HL-60/S4 (cell line): ENCODE data around the gene TMEM63B.
"Not testable (repeated sequence)": the region's sequence is repeated elsewhere in the genome, so short reads cannot be mapped to it uniquely, and the experiment has no call there.

Experiments
- in situ Hi-C: fragments of 300-500 bp; cut with MboI; formaldehyde crosslinking; loops from 2 replicates; pipeline ENCODE4 v1.14.3; 2022; ENCODE audit warnings: low sequenced_read_pairs

TMEM63B gene

DNA sequence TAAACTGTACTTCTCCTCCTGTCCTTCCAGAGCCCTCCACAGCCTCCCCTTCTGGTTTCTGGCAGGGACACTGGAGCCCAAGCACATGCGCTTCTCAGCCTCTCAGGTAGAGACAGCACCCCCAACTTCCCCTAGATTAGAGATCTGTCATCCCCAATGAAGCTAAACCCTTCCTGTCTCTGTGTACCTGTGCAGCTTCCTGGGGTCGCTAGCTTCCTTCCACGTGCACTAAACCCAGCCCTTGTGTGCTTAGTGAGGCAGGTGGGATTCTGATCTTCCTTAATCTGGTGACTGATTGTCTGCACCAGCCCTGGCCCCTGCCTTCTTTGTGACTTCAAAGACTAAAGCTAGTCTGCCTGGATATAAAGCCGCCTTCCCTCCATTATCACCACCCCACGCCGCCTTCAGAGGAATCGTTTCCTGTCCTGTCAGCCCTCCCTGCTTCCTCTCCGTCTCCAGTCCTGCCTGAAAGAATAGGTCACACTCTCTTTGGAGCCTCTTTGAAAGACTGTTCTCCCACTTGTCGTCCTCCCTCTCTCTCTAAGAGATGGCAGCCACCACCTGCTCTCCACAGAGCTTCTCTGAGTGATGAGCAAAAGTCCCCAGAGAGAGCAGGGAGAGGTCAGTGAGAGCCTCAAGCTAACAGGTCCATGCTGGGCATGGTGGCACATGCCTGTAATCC lies 58.7 kb downstream of the TMEM63B start:
- in situ Hi-C loops: no loop called here

DNA sequence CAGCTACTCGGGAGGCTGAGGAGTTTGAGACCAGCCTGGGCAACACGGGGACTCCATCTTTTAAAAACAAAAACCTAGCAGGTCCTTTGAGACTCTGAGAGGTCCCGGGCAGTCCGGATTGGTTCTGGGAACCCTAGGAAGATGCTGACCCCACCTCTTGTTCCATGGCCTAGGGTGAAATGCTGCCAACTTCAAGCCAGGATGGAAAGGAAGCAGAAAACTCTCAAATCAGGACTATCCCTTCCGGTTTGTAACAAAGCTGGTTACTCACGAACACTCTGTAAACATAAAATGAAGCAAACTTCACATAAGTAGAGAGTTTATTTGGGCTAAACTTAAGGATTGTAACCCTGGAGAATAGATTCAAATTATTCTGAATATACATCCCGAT lies 59.3 kb downstream of the TMEM63B start:
- in situ Hi-C loops: no loop called here

DNA sequence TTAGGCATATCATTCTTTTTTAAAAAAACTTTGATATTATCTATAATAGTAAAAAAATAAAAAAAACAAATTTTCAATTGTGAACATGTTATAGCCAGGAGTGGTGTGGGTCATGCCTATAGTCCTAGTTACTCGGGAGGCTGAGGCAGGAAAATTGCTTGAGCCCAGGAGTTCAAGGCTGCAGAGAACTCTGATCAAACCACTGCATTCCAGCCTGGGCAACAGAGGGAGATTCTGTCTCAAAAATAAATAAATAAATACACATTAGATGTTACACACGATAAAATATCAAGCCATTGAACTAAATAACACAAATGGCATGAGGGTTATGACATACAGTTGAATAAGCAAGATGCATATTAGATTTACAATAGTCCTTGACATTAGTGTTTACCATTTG lies 61.5 kb downstream of the TMEM63B start:
- in situ Hi-C loops: no loop called here

DNA sequence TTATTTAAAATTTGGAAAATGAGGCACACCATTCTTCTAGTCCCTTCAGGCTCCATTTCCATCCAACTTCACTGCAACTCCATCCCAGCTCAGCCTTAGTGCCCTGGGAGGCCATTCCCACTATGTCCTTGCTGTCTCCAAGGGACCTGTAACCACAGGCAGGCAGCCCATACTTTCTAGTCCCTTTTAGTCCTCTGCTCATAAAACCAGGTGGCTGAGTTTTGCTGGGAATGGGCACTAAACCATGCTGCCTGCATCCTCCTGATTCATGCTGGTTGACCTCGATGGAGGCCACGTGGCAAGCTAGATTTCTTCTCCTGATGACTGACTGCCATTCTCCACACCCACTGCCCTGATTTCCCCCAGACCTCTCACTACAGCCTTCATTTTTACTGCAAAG lies 61.9 kb downstream of the TMEM63B start:
- in situ Hi-C loops: no loop called here

DNA sequence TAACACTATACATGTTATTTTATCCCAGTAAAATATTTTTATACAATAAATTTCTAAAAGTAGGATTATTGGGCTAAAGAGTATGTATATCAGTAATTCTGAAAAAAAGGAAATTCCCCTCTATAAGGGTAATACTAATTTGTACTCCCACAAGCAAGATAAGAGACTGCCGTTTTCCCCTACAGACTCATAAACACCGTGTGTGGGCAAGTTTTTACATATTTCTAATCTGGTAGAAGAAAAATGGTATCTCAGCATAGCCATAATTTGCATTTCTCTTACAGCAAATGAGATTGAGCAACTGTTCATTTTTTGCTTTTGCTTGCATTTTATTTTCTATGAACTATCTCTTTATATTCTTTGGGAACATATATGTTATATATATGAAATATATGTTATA lies 63.4 kb downstream of the TMEM63B start:
- in situ Hi-C loops: no loop called here

DNA sequence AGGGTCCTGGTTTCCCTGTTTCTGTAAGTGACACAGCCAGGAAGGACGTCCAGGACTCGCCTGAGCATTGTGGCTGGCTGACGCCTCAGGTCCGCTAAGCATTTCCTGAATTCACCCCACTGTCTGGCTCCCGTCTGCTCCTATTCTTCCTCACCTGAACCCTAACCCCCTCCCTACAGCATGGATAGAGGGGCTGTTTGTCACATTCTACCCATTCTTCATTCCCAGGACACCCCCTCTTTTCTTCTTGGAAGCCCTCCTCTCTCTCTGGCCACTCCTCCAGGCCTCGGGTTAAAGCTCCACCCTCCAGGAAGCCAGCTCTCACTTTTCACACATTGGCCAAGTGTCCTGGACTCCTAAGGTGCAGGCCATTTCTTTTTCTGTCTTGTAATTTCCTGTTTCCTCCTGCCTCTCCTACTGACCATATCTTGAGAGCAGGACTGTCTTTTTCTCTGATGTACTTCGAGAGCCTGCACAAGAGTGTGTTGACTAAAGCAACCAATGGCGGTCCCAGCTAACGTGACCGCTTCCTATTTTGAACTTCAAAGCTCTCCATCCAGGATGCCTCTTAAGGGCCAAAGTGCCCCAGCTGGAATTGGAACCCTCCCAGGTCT lies 65.2 kb downstream of the TMEM63B start:
- in situ Hi-C loops: no loop called here

DNA sequence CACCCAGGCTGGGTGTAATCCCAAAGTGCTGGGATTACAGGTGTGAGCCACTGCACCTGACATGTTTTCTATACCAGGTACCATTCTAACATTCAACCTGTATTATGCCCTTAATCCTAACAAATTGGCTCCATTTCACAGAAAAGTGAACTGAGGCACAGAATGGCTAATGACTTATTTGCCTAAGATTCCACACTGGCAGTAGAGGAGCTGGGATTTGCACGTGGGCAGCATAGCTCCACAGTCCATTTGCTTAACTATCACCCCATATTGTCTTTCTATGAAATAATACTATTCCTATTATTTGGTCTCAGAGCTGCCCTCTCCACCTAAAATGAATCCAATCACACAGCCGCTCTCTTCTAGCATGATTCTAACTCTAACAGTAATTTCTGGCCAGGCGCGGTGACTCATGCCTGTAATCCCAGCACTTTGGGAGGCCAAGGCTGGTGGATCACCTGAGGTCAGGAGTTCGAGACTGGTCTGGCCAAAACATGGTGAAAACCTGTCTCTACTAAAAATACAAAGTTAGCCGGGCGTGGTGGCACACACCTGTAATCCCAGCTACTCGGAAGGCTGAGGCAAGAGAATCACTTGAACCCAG lies 66.1 kb downstream of the TMEM63B start:
- in situ Hi-C loops: no loop called here

DNA sequence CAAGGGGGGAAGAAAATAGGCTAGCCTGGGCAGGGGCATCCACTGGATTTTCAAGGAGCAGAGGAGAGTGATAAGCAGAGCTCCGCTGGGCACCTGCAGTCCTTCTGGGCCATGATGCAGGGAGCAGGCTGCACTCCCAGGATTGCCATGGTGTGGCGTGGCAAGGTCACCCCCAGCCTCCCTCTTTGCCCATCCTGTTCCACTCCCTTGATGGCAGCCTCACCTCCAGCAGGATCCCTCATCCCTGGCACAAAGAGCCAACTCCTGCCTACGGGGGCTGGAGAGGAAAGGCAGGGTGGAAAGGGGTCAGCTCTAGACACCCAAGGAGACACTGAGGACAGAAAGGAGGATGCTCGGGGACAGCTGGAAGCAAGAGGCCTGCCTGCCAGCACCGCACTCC lies 67.0 kb downstream of the TMEM63B start:
- in situ Hi-C loops: no loop called here

DNA sequence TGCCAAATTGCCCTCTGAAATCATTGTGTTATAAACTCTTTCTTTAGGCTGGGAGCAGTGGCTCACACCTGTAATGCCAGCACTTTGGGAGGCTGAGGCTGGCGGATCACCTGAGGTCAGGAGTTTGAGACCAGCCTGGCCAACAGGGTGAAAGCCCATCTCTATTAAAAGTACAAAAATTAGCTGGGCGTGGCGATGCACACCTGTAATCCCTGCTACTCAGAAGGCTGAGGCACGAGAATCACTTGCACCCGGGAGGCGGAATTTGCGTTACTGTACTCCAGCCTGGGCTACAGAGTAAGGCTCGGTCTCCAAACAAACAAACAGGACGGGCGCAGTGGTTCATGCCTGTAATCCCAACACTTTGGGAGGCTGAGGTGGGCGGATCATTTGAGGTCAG lies 69.0 kb downstream of the TMEM63B start:
- in situ Hi-C loops: not testable (repeated sequence)

DNA sequence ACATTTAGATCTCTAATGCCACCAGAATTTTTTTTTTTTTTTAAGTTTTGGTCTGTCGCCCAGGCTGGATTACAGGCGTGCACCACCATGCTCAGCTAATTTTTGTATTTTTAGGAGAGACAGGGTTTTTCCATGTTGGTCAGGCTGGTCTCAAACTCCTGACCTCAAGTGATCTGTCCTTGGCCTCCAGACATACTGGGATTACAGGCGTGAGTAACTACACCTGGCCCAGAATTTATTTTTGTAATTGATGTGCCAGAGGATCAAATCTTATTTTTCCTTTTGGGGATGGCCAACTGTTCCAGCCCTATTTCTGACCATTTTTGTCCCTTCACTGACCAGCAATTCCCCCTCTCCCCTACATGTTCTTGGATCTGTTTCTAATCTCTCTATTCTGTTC lies 71.3 kb downstream of the TMEM63B start:
- in situ Hi-C loops: no loop called here

DNA sequence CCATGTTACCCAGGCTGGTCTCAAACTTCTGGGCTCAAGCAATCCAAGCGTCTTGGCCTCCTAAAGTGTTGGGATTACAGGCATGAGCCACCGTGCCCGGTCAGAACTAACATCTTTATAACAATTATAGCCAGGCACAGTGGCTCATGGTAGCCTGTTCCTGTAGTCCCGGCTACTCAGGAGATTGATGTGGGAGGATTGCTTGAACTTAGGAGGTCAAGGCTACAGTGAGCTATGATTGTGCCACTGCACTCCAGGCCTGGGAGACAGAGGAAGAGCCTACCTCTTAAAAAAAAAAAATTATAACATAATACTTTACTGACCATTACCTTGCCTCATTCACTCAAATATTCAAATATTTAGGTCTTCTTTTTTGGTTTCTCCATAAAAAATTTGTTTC lies 72.5 kb downstream of the TMEM63B start:
- in situ Hi-C loops: no loop called here

DNA sequence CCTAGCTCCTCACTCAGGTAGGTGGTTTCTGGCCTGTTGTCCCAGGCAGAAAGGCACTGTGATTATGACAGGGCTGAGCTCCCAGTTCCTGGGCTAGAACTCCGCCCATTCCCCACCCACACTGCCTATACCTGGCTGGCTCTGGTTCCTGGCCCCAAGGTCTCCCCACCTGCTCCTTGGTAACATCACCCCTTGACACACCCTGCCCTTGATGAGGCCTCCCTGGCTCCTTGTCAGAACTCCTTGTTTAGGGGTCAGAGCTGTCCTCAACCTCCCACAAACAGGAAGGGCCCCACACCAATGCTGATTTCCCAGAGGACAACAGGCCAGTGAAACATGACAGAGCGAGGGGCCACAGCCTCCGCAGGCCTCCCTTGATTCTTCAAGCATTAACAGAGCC lies 73.8 kb downstream of the TMEM63B start:
- in situ Hi-C loops: no loop called here

DNA sequence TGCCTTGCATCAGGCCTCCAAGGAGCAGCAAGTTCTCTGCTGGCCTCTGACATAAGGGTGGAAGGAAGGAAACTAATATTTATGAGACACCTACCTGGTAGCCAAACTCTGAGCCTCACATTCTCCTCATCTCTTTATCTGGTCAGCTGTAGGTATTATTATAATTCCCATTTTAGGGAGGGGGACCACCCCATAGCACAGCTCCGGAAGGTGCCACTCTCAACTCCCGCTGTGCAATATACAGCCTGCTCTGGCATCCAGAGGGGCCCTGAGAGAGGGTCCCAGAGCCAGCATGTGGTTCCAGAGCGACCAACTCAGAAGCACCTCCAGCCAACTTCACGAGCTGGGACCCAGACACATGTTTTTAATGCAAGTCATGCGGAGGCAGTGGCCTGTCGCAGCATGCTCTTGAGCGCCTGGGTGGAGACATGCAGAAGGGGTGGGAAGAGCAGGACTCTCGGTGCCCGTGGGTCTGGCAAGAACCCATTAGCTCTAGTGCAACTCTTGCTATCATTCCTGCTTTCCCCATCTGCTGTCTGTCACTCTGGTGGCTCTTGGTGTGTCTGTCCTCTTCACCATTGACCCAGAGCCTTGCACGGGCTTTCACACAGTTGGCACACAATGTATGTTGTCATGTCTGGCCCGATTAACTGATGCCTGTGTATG lies 74.4 kb downstream of the TMEM63B start:
- in situ Hi-C loops: no loop called here

DNA sequence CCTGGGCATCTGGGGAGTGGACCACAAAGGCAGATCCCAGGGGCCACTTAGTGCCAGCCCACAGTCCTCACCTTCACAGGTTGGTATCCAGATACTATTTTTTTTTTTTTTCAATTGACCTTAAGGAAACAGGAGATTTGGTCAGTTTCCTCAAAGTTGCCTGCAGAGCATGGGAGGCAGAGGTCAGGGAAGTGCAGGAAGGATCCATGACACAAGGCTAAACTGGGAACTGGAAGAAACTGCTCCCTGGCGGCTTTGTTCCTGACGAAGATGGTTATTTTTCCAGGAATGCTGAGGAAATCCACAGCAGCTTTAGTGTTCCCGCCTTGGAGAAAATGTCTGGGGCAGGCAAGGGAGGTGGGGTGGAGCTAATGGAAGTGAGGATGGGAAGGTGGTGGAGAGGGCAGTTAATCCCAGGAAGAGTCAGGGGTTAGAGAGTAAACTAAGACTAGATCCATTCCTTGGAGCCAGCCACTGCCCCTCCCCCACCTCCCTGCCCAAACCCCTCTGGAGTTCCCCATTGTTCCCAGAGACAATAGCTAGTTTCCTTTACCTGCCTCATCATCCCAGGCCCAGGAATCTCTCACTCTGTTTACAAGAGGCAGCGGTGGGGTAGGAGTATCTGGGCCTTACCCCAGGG lies 75.1 kb downstream of the TMEM63B start:
- in situ Hi-C loops: no loop called here

DNA sequence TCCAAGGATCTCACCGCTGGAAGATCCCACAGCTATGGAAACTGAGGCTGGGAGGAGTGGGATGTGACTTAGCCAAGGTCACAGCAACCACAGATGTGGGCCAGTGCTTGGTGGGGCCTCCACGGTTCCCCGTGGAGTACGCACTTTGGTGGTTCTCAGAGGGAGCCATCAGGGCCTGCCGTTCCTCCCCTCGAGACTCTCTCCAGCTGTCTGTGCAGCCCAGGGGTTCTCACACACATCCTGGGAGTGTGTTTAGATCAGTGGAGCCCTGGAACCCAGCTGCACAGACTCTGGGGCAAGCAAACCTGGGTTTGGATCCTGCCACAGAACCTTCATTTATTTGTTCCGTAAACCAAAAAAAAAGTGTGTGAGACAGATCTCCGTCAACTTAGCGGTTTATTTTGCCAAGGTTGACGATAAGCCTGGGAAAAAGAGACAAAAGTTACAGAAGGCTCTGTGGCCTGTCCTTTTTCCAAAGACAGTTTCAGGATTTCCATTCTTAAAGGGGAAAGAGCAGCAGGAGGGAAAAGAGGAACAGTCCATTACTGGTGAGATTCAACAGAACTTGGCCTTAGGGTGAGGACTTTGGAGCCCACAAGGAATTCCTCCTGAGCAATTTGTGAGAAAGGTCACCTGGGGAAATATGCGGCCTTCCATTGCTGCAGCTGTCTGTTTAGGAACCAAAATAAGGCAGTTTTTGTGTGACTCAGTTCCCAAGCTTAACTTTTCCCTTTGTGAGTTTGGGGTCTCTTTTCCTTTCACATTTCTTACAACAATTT lies 75.8 kb downstream of the TMEM63B start:
- in situ Hi-C loops: no loop called here

DNA sequence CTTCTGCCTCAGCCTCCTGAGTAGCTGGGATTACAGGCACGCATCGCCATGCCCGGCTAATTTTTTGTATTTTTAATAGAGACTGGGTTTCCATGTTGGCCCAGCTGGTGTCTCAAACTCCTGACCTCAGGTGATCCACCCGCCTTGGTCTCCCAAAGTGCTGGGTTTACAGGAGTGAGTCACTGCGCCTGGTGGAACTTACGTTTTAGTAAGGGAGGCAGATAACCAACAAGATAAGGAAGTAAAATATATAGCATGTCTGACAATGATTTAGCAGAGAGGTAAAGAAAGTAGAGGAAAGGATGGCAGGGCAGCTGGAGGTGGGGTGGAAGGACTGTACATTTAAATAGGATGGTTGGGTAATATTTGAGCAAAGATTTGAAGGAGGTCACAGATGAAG lies 76.6 kb downstream of the TMEM63B start:
- in situ Hi-C loops: no loop called here
